ENCODE measurements around the gene CAMK1D.

The CAMK1D gene

GRCh38 chr10:12509794-12510100, 160.4 kb downstream of the CAMK1D start:
- TF ChIP-seq Cebpa-rat (IDR thresholded peaks at IDR 0.05), result no peak
- peaks cover 0 to 7% (median 0%) of the 10 kb centered on the region in 11 experiments; a peak in 1 of 22 replicates for H3K36me3 ChIP-seq
- H3K9me3 ChIP-seq (replicated peaks in 1 of 11), result peaks cover 0 to 5% (median 0%) of the 10 kb centered on the region in 11 experiments; a peak in 2 of 22 replicates
- peaks cover 0 to 24% (median 11%) of the 10 kb centered on the region in 10 experiments; a peak in 12 of 20 replicates for H3K4me1 ChIP-seq
- no peak overlapping the region for H3K27ac ChIP-seq
- no peak overlapping the region for H3K9ac ChIP-seq
- no peaks in the 10 kb centered on the region for H3K27me3 ChIP-seq
- H4K20me1 ChIP-seq, result peaks cover 0 to 83% (median 15%) of the 10 kb centered on the region in 11 experiments; a peak in 11 of 22 replicates
- no peak overlapping the region for H3K4me3 ChIP-seq
- H3K4me2 ChIP-seq, result 0 out of 22 replicates have a peak overlapping the region, but pooled peaks of 1 of the 11 experiments have one; percentile 44

- H3K4me2 ChIP-seq, result peak overlapping the region in 4 of 11 experiments; percentile 11 to 60 (median 41); a peak in 7 of 22 replicates
- H3K27ac ChIP-seq, result no peak overlapping the region
- H3K9ac ChIP-seq, result no peak overlapping the region
- no peaks in the 10 kb centered on the region for H3K27me3 ChIP-seq
- H3K4me3 ChIP-seq, result no peak overlapping the region
- peaks cover 0 to 7% (median 0%) of the 10 kb centered on the region in 11 experiments; a peak in 1 of 22 replicates for H3K36me3 ChIP-seq
- H3K9me3 ChIP-seq (replicated peaks in 1 of 11), result peaks cover 0 to 5% (median 0%) of the 10 kb centered on the region in 11 experiments; a peak in 2 of 22 replicates
- peaks cover 0 to 24% (median 12%) of the 10 kb centered on the region in 10 experiments; a peak in 16 of 20 replicates for H3K4me1 ChIP-seq
- TF ChIP-seq Cebpa-rat (IDR thresholded peaks at IDR 0.05), result no peak
- peaks cover 0 to 76% (median 15%) of the 10 kb centered on the region in 11 experiments; a peak in 11 of 22 replicates for H4K20me1 ChIP-seq
Observed at GRCh38 chr10:12510501-12510941, 161.2 kb downstream of the CAMK1D start.

- Histone ChIP-seq H3K36me3 (peaks cover 0 to 7% (median 0%) of the 10 kb centered on the region in 11 experiments; a peak in 1 of 22 replicates), H3K4me3 (no peak overlapping the region), H3K4me1 (peaks cover 0 to 24% (median 16%) of the 10 kb centered on the region in 10 experiments; a peak in 16 of 20 replicates), H3K4me2 (peak overlapping the region in 3 of 11 experiments; percentile 38 to 60 (median 44); a peak in 6 of 22 replicates), H4K20me1 (peaks cover 0 to 78% (median 14%) of the 10 kb centered on the region in 11 experiments; a peak in 11 of 22 replicates), H3K9ac (no peak overlapping the region), H3K9me3 (replicated peaks in 1 of 11) (peaks cover 0 to 5% (median 0%) of the 10 kb centered on the region in 11 experiments; a peak in 2 of 22 replicates), H3K27ac (no peak overlapping the region), H3K27me3 (no peaks in the 10 kb centered on the region)
- no peak for TF ChIP-seq Cebpa-rat (IDR thresholded peaks at IDR 0.05)
Observed at GRCh38 chr10:12510984-12511383, 161.6 kb downstream of the CAMK1D start.

DNA sequence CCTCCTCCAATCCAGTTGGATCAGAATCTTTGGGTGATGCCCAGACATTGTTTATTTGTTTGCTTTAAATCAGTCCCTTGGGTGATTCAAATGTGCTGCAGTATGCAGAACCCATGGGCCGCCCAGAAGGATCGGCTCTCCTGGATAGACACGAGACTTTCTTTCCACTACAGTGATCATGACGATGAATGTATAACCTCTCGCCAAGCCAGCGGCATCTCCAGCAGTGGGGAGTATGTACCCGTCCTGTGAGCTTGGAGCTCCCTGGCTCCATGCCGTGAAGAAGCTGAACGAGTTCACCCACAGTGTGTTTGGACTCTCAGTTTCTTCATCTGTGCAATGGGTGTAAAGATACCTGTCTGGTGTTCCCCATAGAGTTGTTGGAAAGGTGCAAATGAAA, 162.3 kb downstream of the CAMK1D start:
- TF ChIP-seq Cebpa-rat (IDR thresholded peaks at IDR 0.05), result no peak
- Histone ChIP-seq H3K4me1 (peaks cover 0 to 25% (median 17%) of the 10 kb centered on the region in 10 experiments; a peak in 16 of 20 replicates), H3K36me3 (peaks cover 0 to 7% (median 0%) of the 10 kb centered on the region in 11 experiments; a peak in 1 of 22 replicates), H3K9ac (no peak overlapping the region), H3K27ac (no peak overlapping the region), H3K9me3 (replicated peaks in 1 of 11) (peaks cover 0 to 5% (median 0%) of the 10 kb centered on the region in 11 experiments; a peak in 2 of 22 replicates), H3K4me2 (no peak overlapping the region), H3K4me3 (no peak overlapping the region), H3K27me3 (no peaks in the 10 kb centered on the region), H4K20me1 (peaks cover 0 to 79% (median 14%) of the 10 kb centered on the region in 11 experiments; a peak in 11 of 22 replicates)

- H3K4me3 ChIP-seq, result no peak overlapping the region
- H4K20me1 ChIP-seq, result peaks cover 0 to 71% (median 14%) of the 10 kb centered on the region in 11 experiments; a peak in 11 of 22 replicates
- H3K27ac ChIP-seq, result no peak overlapping the region
- no peak for TF ChIP-seq Cebpa-rat (IDR thresholded peaks at IDR 0.05)
- no peaks in the 10 kb centered on the region for H3K27me3 ChIP-seq
- H3K4me2 ChIP-seq, result no peak overlapping the region
- H3K36me3 ChIP-seq, result peaks cover 0 to 7% (median 0%) of the 10 kb centered on the region in 11 experiments; a peak in 1 of 22 replicates
- H3K9ac ChIP-seq, result no peak overlapping the region
- H3K9me3 ChIP-seq (replicated peaks in 1 of 11), result peaks cover 0 to 5% (median 0%) of the 10 kb centered on the region in 11 experiments; a peak in 2 of 22 replicates
- H3K4me1 ChIP-seq, result peaks cover 0 to 24% (median 16%) of the 10 kb centered on the region in 10 experiments; a peak in 16 of 20 replicates
Observed at GRCh38 chr10:12512332-12513002, 163.1 kb downstream of the CAMK1D start.

DNA sequence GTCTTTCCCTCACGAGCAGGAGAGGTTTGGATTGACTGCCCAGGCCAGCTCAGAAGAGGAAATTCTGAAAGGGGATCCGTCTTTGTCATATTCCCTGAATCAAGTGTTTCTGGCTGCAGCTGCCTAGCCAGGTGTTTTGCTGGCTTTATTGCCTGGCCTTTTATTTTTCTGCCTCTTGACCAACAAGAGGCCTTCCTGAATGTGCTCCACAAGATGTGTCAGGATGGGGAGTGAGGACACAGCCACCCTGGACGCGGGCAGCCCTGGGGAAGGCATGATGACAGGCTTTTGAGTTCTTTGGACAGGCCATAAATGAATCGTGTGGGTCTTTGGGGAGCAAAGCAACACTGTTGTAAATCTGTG, 163.6 kb downstream of the CAMK1D start:
- peaks cover 0 to 6% (median 2%) of the 10 kb centered on the region in 11 experiments; a peak in 7 of 22 replicates for H3K9me3 ChIP-seq (replicated peaks in 1 of 11)
- H3K36me3 ChIP-seq, result peaks cover 0 to 4% (median 0%) of the 10 kb centered on the region in 11 experiments; a peak in 1 of 22 replicates
- H3K4me1 ChIP-seq, result peaks cover 0 to 22% (median 16%) of the 10 kb centered on the region in 10 experiments; a peak in 16 of 20 replicates
- no peak for TF ChIP-seq Cebpa-rat (IDR thresholded peaks at IDR 0.05)
- H3K9ac ChIP-seq, result no peak overlapping the region
- H3K27me3 ChIP-seq, result no peaks in the 10 kb centered on the region
- no peak overlapping the region for H3K4me2 ChIP-seq
- no peak overlapping the region; a peak in 1 of 22 replicates for H3K27ac ChIP-seq
- peaks cover 0 to 66% (median 14%) of the 10 kb centered on the region in 11 experiments; a peak in 11 of 22 replicates for H4K20me1 ChIP-seq
- H3K4me3 ChIP-seq, result no peak overlapping the region

DNA sequence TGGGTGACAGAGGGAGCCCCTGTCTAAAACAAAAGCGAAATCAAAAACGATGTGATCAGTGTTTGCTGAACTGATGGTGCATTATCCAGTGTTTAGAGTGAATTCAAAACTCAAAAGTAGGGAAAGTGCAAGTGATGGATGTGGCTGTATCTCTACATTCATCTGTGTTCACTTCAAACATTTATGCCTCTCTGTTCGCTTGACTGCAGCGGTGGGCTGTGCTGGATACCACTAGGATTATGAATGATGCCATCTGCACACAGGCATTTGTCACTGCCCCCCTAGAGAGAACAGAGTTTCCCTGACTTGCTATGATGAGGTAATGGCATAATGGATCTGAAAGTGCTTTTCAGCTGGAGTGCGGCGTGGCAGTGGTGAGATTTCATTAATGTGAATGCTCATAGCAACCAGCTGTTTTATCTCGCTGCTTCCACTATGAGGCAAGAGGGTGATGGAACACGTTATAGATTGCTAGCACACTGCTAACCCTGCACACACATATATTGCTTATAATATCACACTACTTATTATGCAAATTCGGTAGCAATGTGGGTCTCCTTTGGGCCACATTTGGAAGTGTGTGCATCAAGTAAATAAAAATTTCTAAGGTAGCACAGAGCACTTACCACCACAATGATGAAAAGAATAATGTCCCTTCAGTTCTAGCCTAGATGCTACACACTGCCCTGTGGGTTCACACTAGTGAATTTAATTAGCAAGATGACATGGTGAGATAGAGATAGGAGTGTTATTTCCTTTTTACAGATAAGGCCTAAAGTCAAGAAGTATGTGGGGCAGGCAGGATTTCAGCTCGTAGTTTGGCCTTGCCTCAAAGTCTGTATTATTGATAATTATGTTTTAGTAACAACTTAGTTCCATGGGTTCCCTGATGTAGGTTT, 164.7 kb downstream of the CAMK1D start:
- Histone ChIP-seq H3K27ac (no peak overlapping the region), H3K9me3 (replicated peaks in 1 of 11) (peaks cover 0 to 5% (median 5%) of the 10 kb centered on the region in 11 experiments; a peak in 7 of 22 replicates), H4K20me1 (peaks cover 0 to 58% (median 14%) of the 10 kb centered on the region in 11 experiments; a peak in 11 of 22 replicates), H3K36me3 (no peaks in the 10 kb centered on the region), H3K4me3 (no peak overlapping the region), H3K9ac (no peak overlapping the region), H3K4me1 (peaks cover 0 to 22% (median 16%) of the 10 kb centered on the region in 10 experiments; a peak in 16 of 20 replicates), H3K27me3 (no peaks in the 10 kb centered on the region), H3K4me2 (no peak overlapping the region)
- no peak for TF ChIP-seq Cebpa-rat (IDR thresholded peaks at IDR 0.05)

GRCh38 chr10:12518024-12518423, 168.7 kb downstream of the CAMK1D start:
- Histone ChIP-seq H4K20me1 (peaks cover 0 to 20% (median 4%) of the 10 kb centered on the region in 11 experiments; a peak in 8 of 22 replicates), H3K9ac (no peak overlapping the region)

More at GRCh38 chr10:12518024-12518423, 168.7 kb downstream of the CAMK1D start:
- H3K36me3 ChIP-seq, result no peaks in the 10 kb centered on the region
- H3K4me3 ChIP-seq, result no peak overlapping the region
- no peak overlapping the region for H3K27ac ChIP-seq
- peaks cover 0 to 16% (median 5%) of the 10 kb centered on the region in 10 experiments; a peak in 11 of 20 replicates for H3K4me1 ChIP-seq
- H3K4me2 ChIP-seq, result no peak overlapping the region
- H3K9me3 ChIP-seq (replicated peaks in 1 of 11), result peaks cover 21 to 27% (median 24%) of the 10 kb centered on the region in 11 experiments
- TF ChIP-seq Cebpa-rat (IDR thresholded peaks at IDR 0.05), result no peak
- H3K27me3 ChIP-seq, result no peaks in the 10 kb centered on the region
